Measurements from ENCODE around the gene ACOX1. TPM values are rescaled to one million over a fixed set of nuclear protein-coding genes. Genes with fewer than 3 reads are reported as not detected.

ACOX1 gene
- total and polyA plus RNA-seq, 2 of the 13 experiments (the other 11 are each of a cell fraction or from before 2014, with no cell fraction given) = 86.4 to 120 TPM

DNA sequence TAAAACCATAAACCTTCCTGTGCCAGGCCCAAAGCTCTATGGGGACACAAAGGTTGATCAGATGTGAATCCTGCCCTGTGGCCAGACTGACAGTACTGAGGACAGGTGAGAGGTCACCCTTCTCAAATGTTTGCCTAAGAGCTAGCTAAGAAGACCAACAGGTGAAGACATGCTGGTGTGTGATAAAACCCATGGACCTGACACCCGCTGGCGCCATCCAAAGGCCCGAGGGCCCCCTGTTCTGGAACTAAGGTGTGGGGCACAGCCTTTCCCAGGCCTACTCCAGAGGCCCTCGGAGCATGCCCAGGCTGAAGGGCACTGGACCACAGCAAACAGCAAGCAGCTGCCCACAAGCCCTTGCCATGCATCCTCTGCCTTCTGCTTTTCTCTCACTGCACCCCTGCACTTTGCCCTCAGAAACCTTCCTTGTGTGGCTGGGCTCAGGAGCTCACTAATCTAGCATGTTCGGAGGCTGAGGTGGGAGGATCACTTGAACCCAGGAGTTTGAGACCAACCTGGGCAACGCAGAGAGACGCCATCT is 16.5 kb upstream of the ACOX1 start (continued):
- TF ChIP-seq PCBP1 (IDR thresholded peaks at IDR 0.05; ENCODE audit: borderline replicate concordance, low read depth, low read length) = no peak
- no peak for TF ChIP-seq HOXA7 (CRISPR knock-in tag; IDR thresholded peaks at IDR 0.05)
- no peak for TF ChIP-seq ZNF17 (CRISPR knock-in tag; IDR thresholded peaks at IDR 0.05)
- TF ChIP-seq TBL1XR1 (IDR thresholded peaks at IDR 0.05; ENCODE audit: borderline replicate concordance, low read length, partially characterized antibody) = no peak
- peak; percentile 61; the same call in 1 of the 2 replicates for TF ChIP-seq SALL1 (CRISPR knock-in tag; IDR thresholded peaks at IDR 0.05)
- no peak for TF ChIP-seq ETV5 (CRISPR knock-in tag; IDR thresholded peaks at IDR 0.05; ENCODE audit: borderline replicate concordance)
- peak; percentile 37; the same call in 1 of the 2 replicates for TF ChIP-seq HIC2 (CRISPR knock-in tag; IDR thresholded peaks at IDR 0.05; ENCODE audit: low read depth)
- TF ChIP-seq ZNF580 (CRISPR knock-in tag; IDR thresholded peaks at IDR 0.05; ENCODE audit: borderline replicate concordance, low read depth) = no peak
- TF ChIP-seq ZNF414 (CRISPR knock-in tag; IDR thresholded peaks at IDR 0.05) = no peak
- no peak for TF ChIP-seq CHD2 (IDR thresholded peaks at IDR 0.05; ENCODE audit: low read depth, low read length)
- no peak for TF ChIP-seq MED13 (CRISPR knock-in tag; IDR thresholded peaks at IDR 0.05)
- TF ChIP-seq ELF4 (CRISPR knock-in tag; IDR thresholded peaks at IDR 0.05; ENCODE audit: borderline replicate concordance) = no peak
- no peak for TF ChIP-seq FOXP1 (IDR thresholded peaks at IDR 0.05)
- TF ChIP-seq FOXP1 (CRISPR knock-in tag; IDR thresholded peaks at IDR 0.05) = no peak
- no peak for TF ChIP-seq ZNF274 (CRISPR knock-in tag; IDR thresholded peaks at IDR 0.05)
- no peak for TF ChIP-seq SALL2 (CRISPR knock-in tag; IDR thresholded peaks at IDR 0.05)
- no peak for TF ChIP-seq CBFB (CRISPR knock-in tag; IDR thresholded peaks at IDR 0.05)
- TF ChIP-seq REPIN1 (CRISPR knock-in tag; IDR thresholded peaks at IDR 0.05; ENCODE audit: borderline replicate concordance, low read depth) = no peak
- peak; percentile 36; the same call in 1 of the 2 replicates for TF ChIP-seq ZFX (CRISPR knock-in tag; IDR thresholded peaks at IDR 0.05; ENCODE audit: low read depth)
- TF ChIP-seq, protein P1, sequence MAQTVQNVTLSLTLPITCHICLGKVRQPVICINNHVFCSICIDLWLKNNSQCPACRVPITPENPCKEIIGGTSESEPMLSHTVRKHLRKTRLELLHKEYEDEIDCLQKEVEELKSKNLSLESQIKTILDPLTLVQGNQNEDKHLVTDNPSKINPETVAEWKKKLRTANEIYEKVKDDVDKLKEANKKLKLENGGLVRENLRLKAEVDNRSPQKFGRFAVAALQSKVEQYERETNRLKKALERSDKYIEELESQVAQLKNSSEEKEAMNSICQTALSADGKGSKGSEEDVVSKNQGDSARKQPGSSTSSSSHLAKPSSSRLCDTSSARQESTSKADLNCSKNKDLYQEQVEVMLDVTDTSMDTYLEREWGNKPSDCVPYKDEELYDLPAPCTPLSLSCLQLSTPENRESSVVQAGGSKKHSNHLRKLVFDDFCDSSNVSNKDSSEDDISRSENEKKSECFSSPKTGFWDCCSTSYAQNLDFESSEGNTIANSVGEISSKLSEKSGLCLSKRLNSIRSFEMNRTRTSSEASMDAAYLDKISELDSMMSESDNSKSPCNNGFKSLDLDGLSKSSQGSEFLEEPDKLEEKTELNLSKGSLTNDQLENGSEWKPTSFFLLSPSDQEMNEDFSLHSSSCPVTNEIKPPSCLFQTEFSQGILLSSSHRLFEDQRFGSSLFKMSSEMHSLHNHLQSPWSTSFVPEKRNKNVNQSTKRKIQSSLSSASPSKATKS (CRISPR knock-in tag; IDR thresholded peaks at IDR 0.05) = no peak
- TF ChIP-seq ZEB1 (IDR thresholded peaks at IDR 0.05; ENCODE audit: insufficient replicate concordance, low read depth) = peak; percentile 69
- no peak for TF ChIP-seq FOSL2 (CRISPR knock-in tag; IDR thresholded peaks at IDR 0.05)
- TF ChIP-seq ZFP62 (CRISPR knock-in tag; IDR thresholded peaks at IDR 0.05) = no peak
- no peak for TF ChIP-seq THAP9 (CRISPR knock-in tag; IDR thresholded peaks at IDR 0.05; ENCODE audit: borderline replicate concordance)
